OCI-LY3 (cell line): ENCODE results near the gene FAM98B.

ENCODE experiments used
- CTCF ChIP-seq: fragments of 200-600, 300-600 bp; sonication (generic); IDR thresholded peaks from 2 replicates; pipeline ENCODE4 v1.5.1; 2014; ENCODE audit warnings: antibody characterized with exemption, low read length, low read depth
- EZH2phosphoT487 ChIP-seq: fragments of 200-600 bp; shearing (Covaris generic); IDR thresholded peaks from 2 replicates; pipeline ENCODE4 v1.6.1; 2018; ENCODE audit warnings: antibody characterized with exemption, mixed run types, low read depth

- no peak for TF ChIP-seq CTCF
- TF ChIP-seq EZH2phosphoT487 = no peak
Measured at GRCh38 chr15:38490242-38490922, 36.5 kb downstream of the FAM98B start.
